NCI-H2107 (cell line): ENCODE data around the gene GJB4.
"Not testable (repeated sequence)": the region's sequence is repeated elsewhere in the genome, so short reads cannot be mapped to it uniquely, and the experiment has no call there.

Experiments
- DNase-seq: peaks from one replicate; lab custom pipeline; 2025; lab: John Stamatoyannopoulos, UW

The GJB4 gene

GRCh38 chr1:34800214-34800613, 40.7 kb downstream of the GJB4 start:
- DNase-seq: no peak

DNA sequence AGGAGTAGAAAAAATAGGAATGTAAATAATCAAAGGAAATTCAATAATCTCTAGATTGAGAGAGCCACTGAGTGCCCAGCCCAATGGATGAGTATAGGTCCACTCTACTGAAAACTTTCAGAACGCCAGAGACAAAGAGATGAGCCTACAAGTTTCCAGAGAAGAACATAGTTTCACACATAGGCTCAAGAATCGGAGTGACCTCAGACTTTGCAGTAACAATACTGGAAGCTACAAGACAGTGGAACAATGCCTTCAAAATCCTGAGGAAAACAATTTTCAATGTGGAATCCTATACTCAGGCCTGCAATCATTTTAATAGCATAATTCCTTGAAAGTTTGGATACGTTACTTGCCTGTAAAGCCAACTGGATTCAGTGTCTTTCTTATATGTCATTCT, 44.2 kb downstream of the GJB4 start:
- DNase-seq: no peak

- no peak for DNase-seq
Measured at GRCh38 chr1:34806396-34806795, 46.9 kb downstream of the GJB4 start.

DNA sequence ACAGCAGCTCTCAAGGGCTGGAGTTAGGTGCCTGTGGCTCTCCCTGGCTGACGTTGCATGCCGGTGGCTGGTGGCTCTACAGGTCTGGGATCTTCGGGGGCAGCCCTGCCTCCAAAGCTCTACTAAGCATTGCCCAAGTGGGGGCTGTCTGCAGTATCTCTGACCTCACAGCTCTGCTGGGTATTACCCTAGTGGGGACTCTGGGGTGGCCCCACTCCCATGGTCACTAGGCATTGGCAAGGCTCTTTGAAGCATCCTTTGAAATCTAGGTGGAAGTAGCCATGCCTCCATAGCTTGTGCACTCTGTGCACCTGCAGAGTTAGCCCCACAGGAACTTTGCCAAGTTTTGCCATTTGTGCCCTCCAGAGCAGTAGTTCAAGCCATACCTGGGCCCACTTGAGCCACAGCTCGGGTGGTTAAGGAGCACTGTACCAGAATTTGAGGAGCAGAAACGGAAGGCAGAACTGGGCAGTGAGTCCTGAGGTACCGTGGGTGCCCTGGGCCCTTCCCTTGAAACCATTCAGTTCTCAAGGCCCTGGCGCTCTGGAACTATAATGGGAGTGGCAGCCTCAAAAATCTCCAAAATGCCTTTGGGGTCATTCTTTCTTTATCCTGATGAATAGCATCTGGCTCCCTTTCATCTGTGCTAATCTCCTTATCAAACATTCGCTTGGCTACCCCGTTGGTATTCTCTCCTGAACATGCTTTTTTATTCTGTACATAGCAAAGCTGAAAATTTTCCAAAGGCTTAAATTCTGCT, 48.7 kb downstream of the GJB4 start:
- no peak for DNase-seq

DNA sequence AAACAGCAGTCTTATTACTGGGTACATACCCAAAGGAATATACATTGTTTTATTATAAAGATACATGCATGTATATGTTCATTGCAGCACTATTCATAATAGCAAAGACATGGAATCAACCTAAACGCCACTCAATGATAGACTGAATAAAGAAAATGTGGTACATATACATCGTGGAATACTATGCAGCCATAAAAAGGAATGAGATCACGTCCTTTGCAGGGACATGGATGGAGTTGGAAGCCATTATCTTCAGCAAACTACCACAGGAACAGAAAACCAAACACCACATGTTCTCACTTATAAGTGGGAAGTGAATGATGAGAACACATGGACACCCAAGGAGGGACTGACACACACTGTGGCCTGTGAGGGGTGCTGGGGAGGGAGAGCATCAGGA, 51.2 kb downstream of the GJB4 start:
- DNase-seq: not testable (repeated sequence)
